GM21515 (cell line): ENCODE results near the gene PELI2.

ENCODE experiments used
- ATAC-seq: cut with Tn5 transposase; IDR thresholded peaks from one replicate; pipeline ENCODE4 v1.9.1; 2021; ENCODE audit not compliant: unreplicated experiment

Gene PELI2

GRCh38 chr14:56118611-56119181 lies 485 bp downstream of the PELI2 start:
- peak; percentile 8 for ATAC-seq

GRCh38 chr14:56119201-56119981 lies 1.2 kb downstream of the PELI2 start:
- ATAC-seq: no peak

GRCh38 chr14:56120091-56120691 lies 2.0 kb downstream of the PELI2 start:
- ATAC-seq: no peak

- ATAC-seq: no peak
Measured at GRCh38 chr14:56121816-56122215, 3.6 kb downstream of the PELI2 start.

- ATAC-seq: no peak
Measured at GRCh38 chr14:56122301-56122700, 4.1 kb downstream of the PELI2 start.

- no peak for ATAC-seq
Measured at GRCh38 chr14:56124327-56124726, 6.1 kb downstream of the PELI2 start.

GRCh38 chr14:56125772-56126636 lies 7.8 kb downstream of the PELI2 start:
- ATAC-seq: no peak

GRCh38 chr14:56126637-56126913 lies 8.4 kb downstream of the PELI2 start:
- no peak for ATAC-seq

GRCh38 chr14:56127156-56127555 lies 8.9 kb downstream of the PELI2 start:
- ATAC-seq: no peak

GRCh38 chr14:56129092-56129491 lies 10.9 kb downstream of the PELI2 start:
- no peak for ATAC-seq

- no peak for ATAC-seq
Measured at GRCh38 chr14:56129933-56130332, 11.7 kb downstream of the PELI2 start.

GRCh38 chr14:56131004-56131864 lies 13.0 kb downstream of the PELI2 start:
- ATAC-seq: no peak

- ATAC-seq: no peak
Measured at GRCh38 chr14:56131865-56132833, 13.9 kb downstream of the PELI2 start.

- no peak for ATAC-seq
Measured at GRCh38 chr14:56133547-56133946, 15.3 kb downstream of the PELI2 start.

GRCh38 chr14:56135001-56135400 lies 16.8 kb downstream of the PELI2 start:
- ATAC-seq: no peak

GRCh38 chr14:56135668-56136067 lies 17.5 kb downstream of the PELI2 start:
- ATAC-seq: no peak

GRCh38 chr14:56136571-56137452 lies 18.6 kb downstream of the PELI2 start:
- ATAC-seq: no peak

- no peak for ATAC-seq
Measured at GRCh38 chr14:56137453-56137807, 19.2 kb downstream of the PELI2 start.

- ATAC-seq: no peak
Measured at GRCh38 chr14:56137849-56138248, 19.6 kb downstream of the PELI2 start.
